HG02943 (cell line): Measurements from ENCODE around the gene SLC25A11.

Experiments used
- ATAC-seq: cut with Tn5 transposase; IDR thresholded peaks from one replicate; pipeline ENCODE4 v1.9.1; 2021; ENCODE audit warnings: mild to moderate bottlenecking, low read depth, moderate library complexity; ENCODE audit not compliant: unreplicated experiment

Gene SLC25A11

DNA sequence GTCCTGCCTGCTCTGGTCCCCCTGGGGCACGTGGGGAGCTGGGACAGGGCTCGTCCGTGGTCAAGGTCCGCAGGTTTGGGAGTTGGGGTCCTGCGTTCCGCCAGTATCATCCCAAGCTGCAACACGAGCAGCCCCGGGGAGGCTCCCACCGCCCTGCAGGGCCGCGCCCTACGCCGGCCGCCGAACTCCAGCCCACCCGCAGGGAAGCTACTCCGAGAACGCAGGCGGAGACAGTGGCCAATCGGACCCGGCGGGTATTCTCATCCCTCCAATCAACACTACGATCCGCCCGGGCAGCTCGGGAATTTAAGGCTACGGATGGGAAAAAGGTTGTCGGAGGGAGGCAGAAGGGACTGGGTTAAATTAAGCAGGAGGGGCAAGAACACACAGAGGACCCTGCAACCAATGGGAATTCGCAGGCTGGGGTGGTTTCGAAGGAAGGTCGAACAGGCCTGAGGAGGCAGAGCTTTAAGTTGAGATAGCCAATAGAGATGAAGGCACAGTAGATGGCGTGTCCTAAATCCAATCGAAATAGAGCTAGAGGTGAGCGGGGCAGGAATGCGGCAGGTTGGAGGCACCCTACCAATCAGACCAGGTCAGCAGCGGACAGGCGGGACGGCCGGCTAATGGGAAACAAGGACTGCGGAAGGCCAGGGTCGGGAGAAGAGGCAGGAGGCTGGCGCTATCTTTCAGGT lies 27.1 kb upstream of the SLC25A11 start:
- ATAC-seq = peak; percentile 89

DNA sequence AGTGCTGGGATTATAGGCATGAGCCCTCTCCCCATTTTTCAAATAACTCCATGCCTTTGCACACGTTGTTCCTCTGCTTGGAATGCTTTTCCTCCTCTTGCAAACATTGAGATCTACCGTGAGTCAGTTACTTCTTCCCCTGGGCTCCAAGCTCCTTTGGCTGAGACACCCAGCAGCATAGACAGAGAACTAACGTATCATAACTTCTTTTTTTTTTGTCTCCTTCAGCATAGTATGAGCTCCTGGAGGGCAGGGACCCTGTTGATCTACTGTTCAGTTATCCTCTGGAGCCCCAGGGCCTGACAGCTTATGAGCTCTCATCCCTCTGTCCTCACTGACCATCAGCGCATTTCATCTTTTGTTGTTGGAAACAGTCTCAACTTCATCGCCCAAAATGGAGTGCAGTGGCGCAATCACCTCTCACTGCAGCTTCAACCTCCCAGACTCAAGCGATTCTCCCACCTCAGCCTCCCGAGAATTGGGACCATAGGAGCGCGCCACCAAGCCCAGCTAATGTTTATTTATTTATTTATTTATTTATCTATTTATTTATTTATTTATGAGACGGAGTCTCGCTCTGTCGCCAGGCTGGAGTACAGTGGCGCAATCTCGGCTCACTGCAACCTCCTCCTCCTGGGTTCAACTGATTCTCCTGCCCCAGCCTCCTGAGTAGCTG lies 25.6 kb upstream of the SLC25A11 start:
- no peak for ATAC-seq

DNA sequence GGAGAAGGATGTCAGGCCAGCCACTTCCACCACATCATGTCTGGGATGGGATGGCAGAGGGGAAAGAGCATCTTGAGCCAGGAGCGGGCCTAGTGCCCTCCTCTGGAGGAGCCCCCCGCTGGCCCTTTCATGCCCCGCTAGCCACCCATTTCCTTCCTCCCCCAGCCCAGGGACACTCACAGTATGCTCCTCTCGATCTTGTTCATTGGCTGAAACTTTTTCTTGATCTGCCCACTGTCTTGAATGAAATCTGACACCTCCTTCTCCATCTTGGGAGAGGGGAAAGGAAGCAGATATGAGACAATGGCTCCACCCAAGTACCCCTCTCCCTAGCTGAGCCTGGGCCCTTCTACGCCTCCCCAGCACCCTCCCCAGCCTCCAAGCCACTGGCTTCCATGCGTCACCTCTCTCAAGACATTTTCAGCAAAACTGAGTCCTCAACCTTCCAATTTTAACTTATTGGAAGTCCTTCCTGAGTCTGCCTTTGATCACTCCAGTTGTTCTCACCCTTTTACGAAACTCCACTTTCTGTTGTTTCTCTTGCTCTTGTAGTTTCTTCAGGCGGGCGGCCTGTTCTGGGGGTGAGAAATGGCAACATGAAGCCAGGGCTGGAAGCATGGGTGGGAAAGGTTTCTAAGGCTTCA lies 20.6 kb upstream of the SLC25A11 start:
- no peak for ATAC-seq

DNA sequence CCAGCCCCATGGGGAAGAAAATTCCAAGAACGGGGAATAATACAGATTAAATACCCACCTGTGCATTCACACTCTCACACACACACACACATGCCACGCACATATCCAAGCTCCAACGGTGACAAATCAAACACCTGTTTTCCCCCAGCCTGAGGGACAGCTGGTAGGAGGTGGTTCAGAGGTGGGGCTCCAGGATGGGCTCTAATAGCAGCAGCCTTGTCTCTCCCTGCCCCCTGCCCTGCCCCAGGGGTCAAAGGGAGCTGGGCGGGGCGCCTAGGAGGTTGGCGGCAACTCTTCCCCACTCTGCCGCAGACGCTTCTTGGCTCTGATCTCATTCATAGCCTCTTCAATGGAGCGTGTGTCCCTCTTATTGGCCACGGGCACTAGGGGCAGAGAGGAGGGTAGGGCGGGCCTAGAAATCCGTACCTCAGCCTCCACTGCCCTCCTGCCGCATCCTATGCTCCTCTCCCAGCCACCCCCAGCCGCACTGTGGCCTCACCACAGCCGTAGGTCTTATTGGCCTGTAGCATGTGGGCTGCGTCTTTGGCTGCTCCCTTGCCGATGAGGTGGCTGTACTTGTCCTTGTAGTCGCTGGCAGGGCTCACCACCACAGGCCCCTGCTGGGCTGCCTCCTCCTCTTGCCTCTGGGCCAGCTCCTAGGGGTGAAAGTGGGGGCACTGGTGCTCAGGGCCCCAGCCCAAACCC lies 19.6 kb upstream of the SLC25A11 start:
- ATAC-seq = no peak

DNA sequence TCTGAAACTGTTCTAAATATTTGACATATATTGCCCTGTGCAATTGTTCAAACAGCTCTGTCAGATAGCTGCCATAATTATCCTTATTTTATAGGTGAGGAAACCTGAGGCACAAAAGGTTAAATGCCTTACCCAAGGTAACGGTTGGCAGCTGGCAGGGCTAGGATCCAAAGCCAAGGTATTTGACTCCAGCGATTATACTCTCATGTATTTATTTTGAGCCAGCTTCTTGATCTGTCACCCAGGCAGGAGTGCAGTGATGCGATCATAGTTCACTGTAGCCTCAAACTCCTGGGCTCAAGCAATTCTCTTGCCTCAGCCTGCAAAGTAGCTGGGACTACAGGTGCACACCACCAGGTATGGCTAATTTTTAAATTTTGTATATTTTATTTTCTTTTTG lies 18.3 kb upstream of the SLC25A11 start:
- ATAC-seq = no peak

DNA sequence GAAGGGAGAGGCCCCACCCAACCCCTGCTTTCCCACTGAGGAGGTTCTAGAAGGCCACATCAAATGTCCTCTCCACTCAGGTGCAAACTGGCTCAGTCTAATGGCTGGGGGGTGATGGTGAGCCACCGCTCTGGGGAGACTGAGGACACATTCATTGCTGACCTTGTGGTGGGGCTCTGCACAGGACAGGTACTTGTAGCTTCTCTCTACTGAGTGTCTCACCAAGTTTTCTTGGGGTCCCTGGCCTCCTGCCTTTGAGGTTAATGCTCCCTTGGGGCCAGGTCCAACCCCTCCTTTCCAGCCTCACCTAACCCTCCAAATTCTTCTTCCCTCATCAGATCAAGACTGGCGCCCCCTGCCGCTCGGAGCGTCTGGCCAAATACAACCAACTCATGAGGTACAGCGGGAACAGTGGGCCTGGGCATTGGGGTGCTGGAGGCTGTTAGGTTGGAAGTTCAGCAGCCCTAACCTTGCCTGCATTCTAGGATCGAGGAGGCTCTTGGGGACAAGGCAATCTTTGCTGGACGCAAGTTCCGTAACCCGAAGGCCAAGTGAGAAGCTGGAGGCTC lies 16.7 kb upstream of the SLC25A11 start:
- ATAC-seq = no peak

DNA sequence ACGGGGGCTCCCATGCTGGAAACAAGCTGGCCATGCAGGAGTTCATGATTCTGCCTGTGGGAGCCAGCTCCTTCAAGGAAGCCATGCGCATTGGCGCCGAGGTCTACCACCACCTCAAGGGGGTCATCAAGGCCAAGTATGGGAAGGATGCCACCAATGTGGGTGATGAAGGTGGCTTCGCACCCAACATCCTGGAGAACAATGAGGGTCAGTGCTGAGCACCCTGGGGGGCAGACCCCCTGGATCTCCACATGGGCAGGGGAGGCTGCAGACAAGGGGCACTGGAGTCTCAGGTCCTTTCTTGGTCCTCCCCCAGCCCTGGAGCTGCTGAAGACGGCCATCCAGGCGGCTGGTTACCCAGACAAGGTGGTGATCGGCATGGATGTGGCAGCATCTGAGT lies 15.2 kb upstream of the SLC25A11 start:
- no peak for ATAC-seq

DNA sequence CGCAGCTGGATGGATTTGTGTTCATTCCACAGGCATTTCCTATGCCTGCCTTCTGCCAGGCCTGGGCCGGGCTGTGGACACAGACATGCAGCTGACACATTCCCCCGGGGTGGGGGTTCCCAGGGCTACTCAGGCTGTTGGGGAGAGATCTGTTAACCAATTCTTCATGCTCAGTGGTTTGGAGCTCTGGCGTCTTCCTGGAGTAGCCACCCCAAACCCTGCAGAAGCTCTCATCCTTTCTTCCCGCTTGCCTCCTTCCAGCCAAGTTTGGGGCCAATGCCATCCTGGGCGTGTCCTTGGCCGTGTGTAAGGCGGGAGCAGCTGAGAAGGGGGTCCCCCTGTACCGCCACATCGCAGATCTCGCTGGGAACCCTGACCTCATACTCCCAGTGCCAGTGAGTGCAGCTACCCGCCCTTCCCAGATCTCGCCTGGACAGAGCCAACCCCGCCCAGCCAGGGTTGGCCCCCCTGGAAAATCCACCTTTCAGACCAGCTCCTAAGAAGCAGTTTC lies 13.7 kb upstream of the SLC25A11 start:
- no peak for ATAC-seq

DNA sequence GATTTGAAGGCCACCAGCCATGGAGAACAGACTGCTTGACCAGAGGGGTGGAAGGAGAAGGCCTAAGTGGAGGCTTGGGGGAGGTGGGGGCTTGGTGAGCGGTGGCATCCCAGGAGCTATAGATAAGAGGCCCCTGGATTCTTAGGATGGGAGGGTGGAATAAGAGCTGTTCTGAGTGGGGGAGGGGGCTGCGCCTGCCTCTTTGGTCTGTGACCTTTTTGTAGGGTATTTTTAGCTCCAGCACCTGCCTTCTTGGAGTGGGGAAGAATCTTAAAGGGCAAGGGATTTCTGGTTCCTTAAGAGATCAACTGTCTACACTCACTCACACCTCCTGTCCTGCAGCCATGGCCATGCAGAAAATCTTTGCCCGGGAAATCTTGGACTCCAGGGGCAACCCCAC lies 11.6 kb upstream of the SLC25A11 start:
- no peak for ATAC-seq

DNA sequence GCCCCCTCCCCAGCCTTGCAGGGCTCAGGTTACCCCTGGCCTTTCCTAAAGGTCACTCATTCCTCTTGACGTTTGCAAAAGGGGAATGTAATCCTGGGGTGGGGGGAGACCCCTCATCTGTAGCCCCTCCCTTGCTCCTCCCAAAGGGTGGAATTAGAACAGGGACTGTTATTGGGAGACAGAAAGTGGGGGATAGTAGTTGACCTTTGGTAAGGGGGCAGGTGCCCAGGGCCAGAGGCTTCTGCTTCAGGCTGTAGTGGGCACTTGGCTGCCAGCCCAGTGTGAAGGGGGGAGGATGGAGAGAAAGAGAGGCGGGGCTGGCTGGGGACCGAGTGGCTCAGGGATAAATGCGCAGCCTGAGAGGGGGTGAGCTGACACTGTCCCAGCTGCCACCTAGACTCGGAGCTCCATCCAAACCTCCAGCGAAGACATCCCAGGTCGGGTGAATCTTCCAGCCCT lies 10.9 kb upstream of the SLC25A11 start, which contains the start of gene ENO3:
Gene ENO3 (plus strand): TSS at position 374 of the 459 bp plus-strand sequence. CDS start 711 bp downstream, outside the sequence.
- ATAC-seq = no peak

DNA sequence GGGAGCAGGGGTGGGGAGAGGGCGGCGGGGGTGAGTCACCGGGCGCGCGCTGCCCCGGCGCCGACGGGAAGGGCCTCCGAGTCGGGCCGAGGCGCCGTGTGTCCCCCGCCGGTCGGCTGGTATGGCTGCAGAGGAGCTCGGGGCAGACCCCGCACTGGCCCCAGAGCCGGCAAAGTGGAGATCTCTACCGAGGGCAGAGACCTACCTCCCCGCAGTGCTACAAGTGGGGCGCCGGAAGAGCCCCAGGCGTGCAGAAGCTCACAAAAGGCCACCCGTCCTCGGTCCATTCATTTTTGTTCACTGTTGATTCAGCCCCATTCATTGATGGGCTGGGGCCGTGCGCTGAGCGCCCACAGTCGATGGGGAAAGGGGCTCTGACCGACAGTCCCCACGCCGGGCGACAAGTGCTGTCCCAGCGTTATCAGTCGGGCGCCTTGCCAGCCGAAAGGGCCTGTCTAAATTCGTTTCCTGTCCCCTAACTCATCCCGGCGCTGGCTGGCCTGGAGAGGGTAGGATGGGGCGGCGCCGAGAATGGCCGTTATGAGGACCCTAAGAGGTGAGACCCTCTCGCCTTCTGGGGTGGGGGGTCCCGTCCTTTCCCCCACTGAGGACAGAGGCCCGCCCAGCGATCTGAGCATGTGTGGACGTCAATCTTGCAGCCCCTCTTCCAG lies 10.4 kb upstream of the SLC25A11 start:
- no peak for ATAC-seq

DNA sequence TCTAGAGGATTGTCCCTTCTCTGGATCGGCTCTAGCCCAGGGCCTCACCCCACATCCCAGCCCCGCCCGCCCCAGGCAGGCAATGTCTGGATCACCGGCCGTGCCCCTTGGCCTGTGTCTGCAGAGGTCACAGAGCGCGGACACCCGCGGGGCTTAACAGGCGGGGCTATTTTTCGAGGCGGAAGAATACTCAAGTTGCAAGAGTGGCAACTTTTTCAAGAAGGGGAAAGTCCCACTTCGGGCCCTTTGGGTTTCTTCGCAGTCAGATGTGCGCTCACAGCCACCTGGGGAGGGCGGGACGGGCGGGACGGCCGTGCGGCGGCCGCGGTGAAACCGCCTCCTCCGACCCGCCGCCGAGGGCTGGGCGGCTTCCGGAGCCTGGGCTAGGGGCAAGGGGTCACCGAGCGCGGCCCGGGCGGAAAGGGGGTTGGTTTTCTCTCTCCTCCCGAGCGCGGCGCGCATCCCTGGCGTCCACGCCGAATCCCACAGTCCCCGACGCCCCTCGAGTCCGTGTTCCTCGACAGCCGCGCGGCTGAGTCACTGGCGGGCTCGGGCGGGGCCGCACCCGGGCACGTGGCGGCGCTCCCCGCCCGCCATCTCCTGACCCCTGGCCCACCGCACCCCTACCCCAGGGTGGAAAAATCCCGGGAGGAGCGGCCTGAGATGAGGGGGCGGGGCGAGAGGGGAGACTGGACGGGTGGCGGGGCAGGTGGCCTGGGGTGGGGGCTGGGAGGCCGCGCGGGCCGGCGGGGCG lies 9.7 kb upstream of the SLC25A11 start:
- ATAC-seq = no peak

DNA sequence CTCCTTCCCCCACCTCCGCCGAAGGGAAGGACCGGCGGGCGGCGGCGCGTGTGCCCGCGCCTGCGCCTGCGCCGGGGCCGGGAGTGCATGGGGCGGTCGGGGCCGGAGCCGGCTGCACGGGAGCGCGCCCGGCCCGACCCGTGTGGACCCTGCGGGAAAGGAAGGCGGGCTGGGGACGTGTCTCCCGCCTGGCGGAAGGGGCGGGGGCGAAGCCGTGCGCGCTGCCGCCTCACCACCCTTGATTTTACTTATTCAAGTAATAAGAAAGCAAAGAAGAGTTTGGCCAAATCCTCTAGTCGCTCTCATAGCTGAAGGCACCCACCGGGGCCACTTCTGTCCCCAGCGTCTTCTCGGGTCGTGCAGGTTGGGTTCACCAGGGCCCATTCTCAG lies 9.1 kb upstream of the SLC25A11 start:
- no peak for ATAC-seq

DNA sequence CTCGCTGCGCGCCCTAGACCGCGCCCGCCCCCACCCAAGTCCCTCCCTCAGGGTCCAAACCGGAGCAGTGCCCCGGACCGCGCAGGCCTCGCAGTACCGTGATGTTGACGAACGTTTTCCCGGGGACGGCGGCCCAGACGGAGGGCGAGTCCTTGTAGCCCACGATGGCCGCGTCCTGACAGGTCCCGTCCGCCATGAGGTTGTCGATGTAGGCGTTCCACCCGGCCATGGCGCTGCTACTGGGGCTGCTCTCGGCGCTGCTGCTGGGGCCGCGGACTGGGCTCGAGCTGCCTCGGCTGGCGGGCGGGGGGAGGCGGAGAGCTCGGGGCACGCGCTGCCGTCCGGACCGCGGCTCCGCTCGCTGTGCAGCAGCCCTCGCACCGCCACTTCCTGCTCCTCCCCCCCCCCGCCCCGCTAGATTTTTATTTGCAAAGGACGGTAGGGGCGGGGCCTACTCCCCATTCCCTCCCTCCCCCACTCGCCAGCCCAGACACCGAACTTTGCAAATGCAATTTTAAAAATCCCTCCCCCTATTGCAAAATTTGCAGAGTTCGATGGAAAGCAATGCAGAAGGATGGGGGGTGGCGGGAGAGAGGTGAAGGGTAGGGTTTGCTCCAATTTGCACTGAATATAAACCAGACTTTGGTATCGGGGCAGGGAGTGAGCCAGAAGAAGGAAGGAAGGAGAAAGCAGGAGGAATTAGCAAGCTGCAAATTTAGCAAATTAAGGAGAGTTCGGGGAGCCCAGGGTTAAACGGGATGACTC lies 8.5 kb upstream of the SLC25A11 start, which contains the start of gene PFN1:
Gene PFN1 (minus strand): TSS at position 365 of the 765 bp plus-strand sequence. CDS start 136 bp downstream, at position 229.
- no peak for ATAC-seq

DNA sequence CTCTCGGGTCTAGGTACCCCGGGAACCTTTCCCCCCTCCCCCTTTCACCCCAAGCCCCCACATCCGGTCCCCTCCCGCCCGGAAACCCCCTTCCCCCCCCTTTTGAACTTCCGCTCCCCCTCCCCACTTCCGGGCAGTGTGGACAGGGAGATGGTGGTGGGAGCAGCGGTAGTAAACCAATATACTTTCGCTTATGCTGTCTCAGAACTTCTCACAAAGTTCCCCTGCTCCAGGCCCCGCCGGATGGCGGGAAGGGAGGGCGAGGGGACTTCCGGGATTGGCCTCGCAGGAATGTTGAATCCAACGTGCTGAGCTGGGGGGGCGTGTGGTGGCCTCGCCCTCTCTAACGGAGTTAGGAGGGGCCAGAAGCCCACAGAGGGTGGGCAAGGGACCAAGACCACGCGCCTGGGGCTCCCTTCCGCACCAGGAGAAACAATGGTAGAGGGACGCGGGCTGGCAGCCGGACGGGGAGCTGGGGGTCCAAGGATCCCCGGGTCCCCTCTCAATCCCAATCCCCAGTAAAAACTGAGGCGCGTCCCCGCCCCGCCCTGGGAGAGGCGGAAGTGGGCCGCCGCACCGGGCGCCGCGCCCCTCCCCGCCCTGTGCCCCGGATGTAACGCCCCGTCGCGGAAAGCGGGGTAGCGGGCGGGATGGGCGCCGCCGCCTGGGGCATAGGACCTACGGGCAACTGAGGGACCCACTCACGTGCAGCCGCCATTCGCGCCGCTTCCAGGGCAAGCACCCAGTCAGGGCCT lies 7.7 kb upstream of the SLC25A11 start:
- ATAC-seq = no peak

DNA sequence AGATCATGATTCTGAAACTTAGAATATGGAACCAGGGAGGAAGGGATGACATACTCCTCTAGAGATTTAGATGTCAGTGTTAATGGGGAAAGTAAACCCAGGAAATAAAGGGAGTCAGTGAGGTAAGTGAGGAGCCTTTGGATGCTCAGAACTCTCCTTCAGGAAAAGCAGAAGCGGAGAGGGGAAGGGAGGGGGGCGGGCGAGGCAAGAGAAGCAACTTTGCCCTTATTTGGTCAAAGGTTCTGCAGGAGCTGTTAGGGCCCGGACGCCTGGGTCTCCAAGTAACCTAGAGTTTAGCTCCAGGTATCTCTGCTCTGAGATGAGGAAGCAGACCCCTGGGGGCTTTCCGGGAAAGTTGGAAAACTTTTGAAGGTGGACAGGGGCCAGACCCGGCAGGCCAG lies 7.2 kb upstream of the SLC25A11 start:
- ATAC-seq = no peak

DNA sequence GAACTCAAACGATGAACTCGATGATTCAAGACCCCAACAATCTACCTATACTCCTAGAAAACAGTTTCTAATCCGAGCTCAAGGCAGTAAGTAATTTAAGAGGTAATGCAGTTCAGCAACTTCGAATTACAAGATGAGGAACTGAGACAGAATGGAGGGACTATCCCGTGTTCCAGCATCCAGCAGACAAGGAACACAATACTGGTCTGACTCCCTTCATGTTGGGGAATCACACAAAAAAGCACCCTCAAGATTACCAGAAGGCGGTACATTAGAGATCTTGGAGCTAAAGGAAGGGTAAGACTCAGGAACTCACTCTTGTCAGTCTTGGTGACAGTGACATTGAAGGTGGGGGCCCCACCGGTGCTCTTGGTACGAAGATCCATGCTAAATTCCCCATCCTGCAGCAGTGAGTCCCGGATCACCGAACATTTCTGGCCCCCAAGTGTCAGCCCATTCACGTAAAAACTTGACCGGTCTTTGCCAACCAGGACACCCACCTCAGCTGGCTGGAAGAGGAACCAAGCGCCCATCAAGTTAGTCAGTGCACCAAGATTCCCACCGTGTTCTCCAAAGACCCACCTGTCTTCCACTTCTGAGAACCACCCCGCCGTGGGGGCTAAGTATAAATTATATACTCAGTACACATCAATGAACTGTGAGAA lies 6.6 kb upstream of the SLC25A11 start:
- ATAC-seq = no peak
